ENCODE data around the gene BEND6.

Gene BEND6

DNA sequence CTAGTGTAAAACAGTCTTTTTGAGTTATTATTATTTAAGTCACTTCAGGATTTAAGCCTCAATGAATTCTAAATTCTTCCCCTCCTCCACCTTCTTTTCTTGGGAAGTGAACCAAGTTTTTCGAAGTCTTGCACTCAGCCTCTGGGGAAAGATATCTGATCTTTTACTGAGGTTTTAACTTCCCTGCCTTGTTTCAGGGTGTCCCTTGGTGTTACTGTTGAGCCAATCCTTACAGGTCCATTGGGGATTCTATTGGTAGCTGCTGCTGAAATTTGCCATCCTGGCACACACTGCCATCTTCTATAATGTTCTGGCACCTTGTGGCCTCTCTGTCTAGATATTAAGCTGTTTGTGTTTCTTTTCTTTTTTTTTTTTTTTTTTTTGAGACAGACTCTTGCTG lies 31.7 kb downstream of the BEND6 start:
- H3K18ac ChIP-seq (ENCODE audit: low read depth in 1 of 2, low read length in 2 of 2): no peak overlapping the region
- WGBS: 83% methylated on average over 1 of the region's 1 CpG
- no peak for DNase-seq

DNA sequence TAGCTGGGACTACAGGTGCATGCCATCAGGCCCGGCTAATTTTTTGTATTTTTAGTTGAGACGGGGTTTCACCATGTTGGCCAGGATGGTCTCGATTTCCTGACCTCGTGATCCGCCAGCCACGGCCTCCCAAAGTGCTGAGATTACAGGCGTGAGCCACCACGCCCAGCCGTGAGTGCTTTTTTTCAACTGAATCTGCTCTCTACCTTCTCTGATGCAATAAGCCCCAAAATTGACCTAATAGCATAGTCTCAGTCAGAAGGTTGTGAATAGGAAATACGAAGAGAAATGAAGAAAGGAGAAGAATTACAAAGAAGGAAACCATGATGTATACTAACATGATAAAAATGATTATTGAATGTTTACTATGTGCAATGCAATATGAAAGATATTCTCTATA lies 33.2 kb downstream of the BEND6 start:
- no peak overlapping the region for H2AFZ ChIP-seq (ENCODE audit: low read depth, low read length)
- H3K79me1 ChIP-seq (replicated peaks; ENCODE audit: low read length, poor library complexity, severe bottlenecking): no peaks in the 10 kb centered on the region
- H3K27me3 ChIP-seq (ENCODE audit: control insufficient read depth in 1 of 2, insufficient read depth in 1 of 2, low read length in 2 of 2): no peaks in the 10 kb centered on the region
- no peak overlapping the region for H2BK15ac ChIP-seq (ENCODE audit: low read depth, poor library complexity, severe bottlenecking)
- H3K9ac ChIP-seq (ENCODE audit: low read length): no peak overlapping the region
- 88% methylated on average over 7 of the region's 10 CpGs for WGBS
- H3K18ac ChIP-seq (ENCODE audit: low read depth in 1 of 2, low read length in 2 of 2): no peak overlapping the region
- H3K4me1 ChIP-seq (ENCODE audit: control insufficient read depth, insufficient read depth, low read depth, low read length): no peaks in the 10 kb centered on the region
- H4K8ac ChIP-seq (ENCODE audit: low read length): no peak overlapping the region
- peaks cover 3 to 6% of the 10 kb centered on the region in 2 experiments for H3K36me3 ChIP-seq (ENCODE audit: control insufficient read depth in 1 of 2, insufficient read depth in 2 of 2, low read depth in 1 of 2, low read length in 2 of 2)
- no peaks in the 10 kb centered on the region for H3K9me3 ChIP-seq (ENCODE audit: control insufficient read depth, low read length)
- DNase-seq: no peak
- no peak overlapping the region for H3K4me3 ChIP-seq (ENCODE audit: insufficient read depth in 1 of 2, low read depth in 1 of 2, low read length in 2 of 2)
- H2BK120ac ChIP-seq (ENCODE audit: low read depth, low read length): no peak overlapping the region
- H3K23ac ChIP-seq (ENCODE audit: low read length in 2 of 2): no peak overlapping the region
- H2BK5ac ChIP-seq (ENCODE audit: low read depth, low read length, poor library complexity, severe bottlenecking): no peak overlapping the region
- no peak overlapping the region for H4K91ac ChIP-seq (ENCODE audit: low read length)
- H3K14ac ChIP-seq (ENCODE audit: low read length in 2 of 2): no peak overlapping the region
- no peak overlapping the region for H2BK12ac ChIP-seq (ENCODE audit: low read length in 2 of 2)
- no peak overlapping the region for H3K4ac ChIP-seq (ENCODE audit: low read depth in 1 of 2, low read length in 2 of 2)
- no peak overlapping the region for H3K4me2 ChIP-seq (ENCODE audit: low read length, poor library complexity, severe bottlenecking)
- no peak overlapping the region for H2AK5ac ChIP-seq (ENCODE audit: low read length, severe bottlenecking)
- H3K27ac ChIP-seq (ENCODE audit: low read length, poor library complexity, severe bottlenecking): no peak overlapping the region

More for the DNA sequence above, 31.7 kb downstream of the BEND6 start:
- Histone ChIP-seq H4K91ac (ENCODE audit: low read length) (no peak overlapping the region), H4K8ac (ENCODE audit: low read length) (no peak overlapping the region), H3K9me3 (ENCODE audit: control insufficient read depth, low read length) (no peaks in the 10 kb centered on the region), H3K9ac (ENCODE audit: low read length) (peak overlapping the region; percentile 39), H3K79me1 (replicated peaks; ENCODE audit: low read length, poor library complexity, severe bottlenecking) (no peaks in the 10 kb centered on the region), H3K23ac (ENCODE audit: low read length in 2 of 2) (no peak overlapping the region), H3K14ac (ENCODE audit: low read length in 2 of 2) (no peak overlapping the region), H2AFZ (ENCODE audit: low read depth, low read length) (no peak overlapping the region), H2BK12ac (ENCODE audit: low read length in 2 of 2) (no peak overlapping the region), H2BK120ac (ENCODE audit: low read depth, low read length) (no peak overlapping the region), H3K27me3 (ENCODE audit: control insufficient read depth in 1 of 2, insufficient read depth in 1 of 2, low read length in 2 of 2) (no peaks in the 10 kb centered on the region), H3K4me3 (ENCODE audit: insufficient read depth in 1 of 2, low read depth in 1 of 2, low read length in 2 of 2) (no peak overlapping the region), H2BK15ac (ENCODE audit: low read depth, poor library complexity, severe bottlenecking) (no peak overlapping the region), H3K4ac (ENCODE audit: low read depth in 1 of 2, low read length in 2 of 2) (no peak overlapping the region), H3K4me1 (ENCODE audit: control insufficient read depth, insufficient read depth, low read depth, low read length) (no peaks in the 10 kb centered on the region), H2BK5ac (ENCODE audit: low read depth, low read length, poor library complexity, severe bottlenecking) (no peak overlapping the region), H3K27ac (ENCODE audit: low read length, poor library complexity, severe bottlenecking) (no peak overlapping the region), H2AK5ac (ENCODE audit: low read length, severe bottlenecking) (no peak overlapping the region), H3K36me3 (ENCODE audit: control insufficient read depth in 1 of 2, insufficient read depth in 2 of 2, low read depth in 1 of 2, low read length in 2 of 2) (peaks cover 3 to 6% of the 10 kb centered on the region in 2 experiments), H3K4me2 (ENCODE audit: low read length, poor library complexity, severe bottlenecking) (no peak overlapping the region)

DNA sequence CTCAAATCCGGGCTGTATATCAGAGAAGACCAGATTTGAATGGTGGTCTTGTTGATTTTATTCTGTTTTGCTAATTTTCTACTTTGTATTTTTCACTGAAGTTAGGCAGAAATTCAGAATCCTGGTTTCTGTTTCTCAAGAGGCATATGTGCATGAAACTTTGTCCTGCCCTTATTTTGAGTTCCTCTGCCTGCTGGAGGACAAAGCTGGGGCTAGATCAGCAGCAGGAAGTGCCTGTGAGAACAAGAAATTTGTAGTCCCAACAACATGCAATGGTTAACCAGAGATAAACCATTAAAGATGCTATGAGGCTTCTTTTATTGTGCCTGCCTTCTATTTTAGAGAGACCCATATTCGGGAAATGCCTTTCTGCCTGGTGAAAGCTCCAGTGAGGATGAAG lies 37.1 kb downstream of the BEND6 start:
- no peak for DNase-seq
- WGBS: 76% methylated on average over 2 of the region's 2 CpGs
- no peaks in the 10 kb centered on the region for H3K9me3 ChIP-seq (ENCODE audit: control insufficient read depth, low read length)
- no peak overlapping the region for H3K4ac ChIP-seq (ENCODE audit: low read depth in 1 of 2, low read length in 2 of 2)
- H3K9ac ChIP-seq (ENCODE audit: low read length): no peak overlapping the region
- H2AFZ ChIP-seq (ENCODE audit: low read depth, low read length): no peak overlapping the region
- no peak overlapping the region for H2AK5ac ChIP-seq (ENCODE audit: low read length, severe bottlenecking)
- no peak overlapping the region for H3K18ac ChIP-seq (ENCODE audit: low read depth in 1 of 2, low read length in 2 of 2)
- H4K91ac ChIP-seq (ENCODE audit: low read length): no peak overlapping the region
- no peak overlapping the region for H2BK15ac ChIP-seq (ENCODE audit: low read depth, poor library complexity, severe bottlenecking)
- H3K4me1 ChIP-seq (ENCODE audit: control insufficient read depth, insufficient read depth, low read depth, low read length): no peaks in the 10 kb centered on the region
- no peak overlapping the region for H2BK12ac ChIP-seq (ENCODE audit: low read length in 2 of 2)
- no peaks in the 10 kb centered on the region for H3K79me1 ChIP-seq (replicated peaks; ENCODE audit: low read length, poor library complexity, severe bottlenecking)
- no peak overlapping the region for H3K4me2 ChIP-seq (ENCODE audit: low read length, poor library complexity, severe bottlenecking)
- H3K27me3 ChIP-seq (ENCODE audit: control insufficient read depth in 1 of 2, insufficient read depth in 1 of 2, low read length in 2 of 2): no peaks in the 10 kb centered on the region
- H2BK5ac ChIP-seq (ENCODE audit: low read depth, low read length, poor library complexity, severe bottlenecking): no peak overlapping the region
- H2BK120ac ChIP-seq (ENCODE audit: low read depth, low read length): no peak overlapping the region
- no peak overlapping the region for H3K14ac ChIP-seq (ENCODE audit: low read length in 2 of 2)
- no peak overlapping the region for H4K8ac ChIP-seq (ENCODE audit: low read length)
- no peak overlapping the region for H3K4me3 ChIP-seq (ENCODE audit: insufficient read depth in 1 of 2, low read depth in 1 of 2, low read length in 2 of 2)
- H3K36me3 ChIP-seq (ENCODE audit: control insufficient read depth in 1 of 2, insufficient read depth in 2 of 2, low read depth in 1 of 2, low read length in 2 of 2): peaks cover 3 to 21% of the 10 kb centered on the region in 2 experiments
- H3K27ac ChIP-seq (ENCODE audit: low read length, poor library complexity, severe bottlenecking): peak overlapping the region; percentile 17
- H3K23ac ChIP-seq (ENCODE audit: low read length in 2 of 2): no peak overlapping the region

DNA sequence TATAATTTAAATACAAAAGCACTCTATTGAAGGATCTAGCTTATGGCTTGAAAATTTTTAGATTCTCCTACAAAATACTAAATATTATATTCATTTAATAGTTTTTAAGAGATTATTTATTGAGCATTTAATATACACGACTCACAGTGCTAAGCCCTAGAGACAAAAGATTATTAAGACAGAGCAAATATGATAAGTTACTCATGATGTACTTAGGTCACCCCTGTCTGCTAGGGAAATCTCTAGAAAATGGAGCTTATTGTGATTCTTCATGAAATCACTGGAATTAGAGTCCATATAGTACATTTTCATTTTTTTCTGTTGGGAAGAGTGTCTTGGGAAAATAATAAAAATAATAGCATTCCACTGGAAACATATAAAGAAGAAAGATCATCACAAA lies 37.8 kb downstream of the BEND6 start:
- Histone ChIP-seq H2BK5ac (ENCODE audit: low read depth, low read length, poor library complexity, severe bottlenecking) (no peak overlapping the region), H3K4me2 (ENCODE audit: low read length, poor library complexity, severe bottlenecking) (no peak overlapping the region), H3K14ac (ENCODE audit: low read length in 2 of 2) (no peak overlapping the region), H3K4ac (ENCODE audit: low read depth in 1 of 2, low read length in 2 of 2) (no peak overlapping the region), H3K23ac (ENCODE audit: low read length in 2 of 2) (no peak overlapping the region), H3K9ac (ENCODE audit: low read length) (no peak overlapping the region), H2AK5ac (ENCODE audit: low read length, severe bottlenecking) (no peak overlapping the region), H3K4me3 (ENCODE audit: insufficient read depth in 1 of 2, low read depth in 1 of 2, low read length in 2 of 2) (no peak overlapping the region), H2AFZ (ENCODE audit: low read depth, low read length) (no peak overlapping the region), H4K8ac (ENCODE audit: low read length) (no peak overlapping the region), H3K9me3 (ENCODE audit: control insufficient read depth, low read length) (no peaks in the 10 kb centered on the region), H2BK120ac (ENCODE audit: low read depth, low read length) (no peak overlapping the region), H3K4me1 (ENCODE audit: control insufficient read depth, insufficient read depth, low read depth, low read length) (no peaks in the 10 kb centered on the region), H3K79me1 (replicated peaks; ENCODE audit: low read length, poor library complexity, severe bottlenecking) (no peaks in the 10 kb centered on the region), H3K27ac (ENCODE audit: low read length, poor library complexity, severe bottlenecking) (no peak overlapping the region), H2BK15ac (ENCODE audit: low read depth, poor library complexity, severe bottlenecking) (no peak overlapping the region), H2BK12ac (ENCODE audit: low read length in 2 of 2) (no peak overlapping the region), H4K91ac (ENCODE audit: low read length) (no peak overlapping the region), H3K27me3 (ENCODE audit: control insufficient read depth in 1 of 2, insufficient read depth in 1 of 2, low read length in 2 of 2) (no peaks in the 10 kb centered on the region), H3K18ac (ENCODE audit: low read depth in 1 of 2, low read length in 2 of 2) (no peak overlapping the region), H3K36me3 (ENCODE audit: control insufficient read depth in 1 of 2, insufficient read depth in 2 of 2, low read depth in 1 of 2, low read length in 2 of 2) (peaks cover 3 to 22% of the 10 kb centered on the region in 2 experiments)
- WGBS: no CpG with 5 or more reads among the region's 1 CpG
- DNase-seq: no peak

Measured in mesenchymal stem cell (in vitro differentiated cells and primary cell).